ENCODE measurements around the gene SENP8. TPM values are rescaled to one million over a fixed set of nuclear protein-coding genes. Genes with fewer than 3 reads are reported as not detected.

The SENP8 gene
- total RNA-seq, 2 donors from 2014 or later = 2.3 to 4.2 TPM

GRCh38 chr15:72077950-72078349, 40.3 kb upstream of the SENP8 start:
- Histone ChIP-seq H3K27me3 (no peaks in the 10 kb centered on the region), H3K4me3 (no peak overlapping the region), H3K9ac (ENCODE audit: low read depth in 2 of 2, low read length in 2 of 2) (no peak overlapping the region), H3K4me1 (no peaks in the 10 kb centered on the region), H3K36me3 (no peaks in the 10 kb centered on the region), H3K9me3 (no peaks in the 10 kb centered on the region), H3K27ac (no peak overlapping the region)
- intact Hi-C loops (cut with DNase I) = no loop called here
- no peak for TF ChIP-seq CTCF (IDR thresholded peaks at IDR 0.05)
- no peak for DNase-seq

- Histone ChIP-seq H3K27ac (no peak overlapping the region), H3K9me3 (no peaks in the 10 kb centered on the region), H3K4me3 (no peak overlapping the region), H3K36me3 (no peaks in the 10 kb centered on the region), H3K9ac (ENCODE audit: low read depth in 2 of 2, low read length in 2 of 2) (no peak overlapping the region), H3K4me1 (no peaks in the 10 kb centered on the region), H3K27me3 (no peaks in the 10 kb centered on the region)
- intact Hi-C loops (cut with DNase I) = no loop called here
- no peak for TF ChIP-seq CTCF (IDR thresholded peaks at IDR 0.05)
- DNase-seq = no peak
Measured at GRCh38 chr15:72078887-72079286, 39.3 kb upstream of the SENP8 start.

DNA sequence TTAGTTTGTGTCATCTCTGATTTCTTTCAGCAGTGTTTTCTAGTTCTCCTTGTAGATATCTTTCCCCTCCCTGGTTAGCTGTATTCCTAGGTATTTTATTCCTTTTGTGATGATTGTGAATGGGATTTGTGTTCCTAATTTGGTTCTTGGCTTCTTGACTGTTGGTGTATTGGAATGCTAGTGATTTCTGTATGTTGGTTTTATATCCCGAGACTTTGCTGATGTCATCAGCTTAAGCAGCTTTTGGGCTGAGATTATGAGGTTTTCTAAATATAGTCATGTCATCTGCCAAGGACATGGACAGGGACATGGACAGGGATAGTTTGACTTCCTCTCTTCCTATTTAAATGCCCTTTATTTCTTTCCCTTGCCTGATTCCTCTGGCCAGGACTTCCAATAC, 36.0 kb upstream of the SENP8 start:
- Histone ChIP-seq H3K9ac (ENCODE audit: low read depth in 2 of 2, low read length in 2 of 2) (no peak overlapping the region), H3K4me1 (no peaks in the 10 kb centered on the region), H3K27me3 (no peaks in the 10 kb centered on the region), H3K9me3 (no peaks in the 10 kb centered on the region), H3K4me3 (no peak overlapping the region), H3K36me3 (no peaks in the 10 kb centered on the region), H3K27ac (no peak overlapping the region)
- intact Hi-C loops (cut with DNase I) = no loop called here
- no peak for DNase-seq
- no peak for TF ChIP-seq CTCF (IDR thresholded peaks at IDR 0.05)

DNA sequence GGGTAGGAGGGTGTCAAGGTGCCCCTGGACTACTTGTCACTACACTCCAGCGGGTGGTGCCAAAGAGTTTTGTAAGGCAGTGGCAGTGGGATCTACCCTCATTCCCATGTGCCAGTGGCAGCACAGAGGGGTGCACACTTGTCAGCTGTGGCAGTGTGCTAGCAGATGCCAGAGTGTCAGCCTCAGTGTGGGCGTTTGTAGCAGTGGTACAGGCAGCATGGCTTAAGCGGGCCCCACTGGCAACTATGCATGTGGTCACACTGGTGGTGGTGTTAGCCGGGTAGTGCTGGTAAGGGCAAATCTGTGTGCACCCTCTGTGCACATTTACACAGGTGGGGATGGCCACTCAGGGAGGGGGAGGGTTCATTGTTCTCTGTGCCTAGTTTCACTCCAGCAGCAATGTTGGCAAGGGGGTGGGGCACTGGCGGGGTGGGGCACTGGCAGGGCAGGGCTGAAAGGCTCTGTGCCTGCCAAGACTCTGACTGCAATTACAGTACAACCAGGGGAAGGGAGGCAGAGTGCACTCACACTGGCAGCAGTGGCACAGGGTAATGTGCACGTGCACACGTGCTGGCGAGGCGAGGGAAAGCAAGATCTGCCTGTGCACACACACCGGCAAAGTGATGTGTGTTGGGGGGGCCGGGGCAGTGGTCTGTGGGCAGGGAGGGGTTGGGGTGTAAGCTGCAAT, 32.0 kb upstream of the SENP8 start:
- Histone ChIP-seq H3K27ac (no peak overlapping the region), H3K4me3 (no peak overlapping the region)
- intact Hi-C loops (cut with DNase I) = no loop called here

DNA sequence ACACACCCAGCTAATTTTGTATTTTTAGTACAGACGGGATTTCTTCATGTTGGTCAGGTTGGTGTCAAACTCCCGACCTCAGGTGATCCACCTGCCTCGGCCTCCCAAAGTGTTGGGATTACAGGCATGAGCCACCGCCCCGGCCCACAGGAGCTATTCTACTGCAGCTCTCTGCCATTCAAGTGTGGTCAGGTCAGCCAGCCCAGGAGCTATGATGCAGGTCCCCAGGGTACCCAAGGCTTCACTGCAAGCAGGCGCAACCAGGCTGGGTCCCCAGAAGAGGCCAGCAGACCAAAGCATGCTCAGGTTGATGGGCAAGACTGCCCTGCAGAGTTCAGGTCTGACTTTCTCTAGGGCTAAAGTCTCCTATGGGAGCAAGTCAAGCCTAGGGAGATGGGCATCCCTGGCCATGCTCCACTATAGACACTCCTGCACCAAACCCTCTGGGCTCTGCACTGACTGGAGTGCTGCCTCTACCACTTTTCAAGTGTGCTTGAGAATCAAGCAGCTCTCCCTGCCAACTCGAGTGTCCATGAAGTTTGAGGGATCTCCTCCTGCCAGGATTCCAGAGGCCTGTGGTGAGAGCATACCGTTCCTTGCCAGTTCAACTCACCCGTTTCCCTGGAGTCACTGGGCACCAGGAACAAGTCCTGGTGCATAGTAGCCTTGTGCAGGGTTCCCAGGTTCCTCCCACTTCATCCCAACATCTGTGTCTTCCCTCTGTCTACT, 31.1 kb upstream of the SENP8 start:
- Histone ChIP-seq H3K4me1 (no peaks in the 10 kb centered on the region), H3K4me3 (no peak overlapping the region), H3K36me3 (no peaks in the 10 kb centered on the region), H3K9ac (ENCODE audit: low read depth in 2 of 2, low read length in 2 of 2) (no peak overlapping the region), H3K27ac (no peak overlapping the region), H3K9me3 (no peaks in the 10 kb centered on the region), H3K27me3 (no peaks in the 10 kb centered on the region)
- no peak for DNase-seq
- no peak for TF ChIP-seq CTCF (IDR thresholded peaks at IDR 0.05)
- intact Hi-C loops (cut with DNase I) = no loop called here

More for the DNA sequence above, 32.0 kb upstream of the SENP8 start:
- Histone ChIP-seq H3K9ac (ENCODE audit: low read depth in 2 of 2, low read length in 2 of 2) (no peak overlapping the region), H3K27me3 (no peaks in the 10 kb centered on the region), H3K9me3 (no peaks in the 10 kb centered on the region), H3K36me3 (no peaks in the 10 kb centered on the region), H3K4me1 (no peaks in the 10 kb centered on the region)
- DNase-seq = peak; percentile 68
- no peak for TF ChIP-seq CTCF (IDR thresholded peaks at IDR 0.05)
